ENCODE measurements around the gene GNG10. TPM values are rescaled to one million over a fixed set of nuclear protein-coding genes. Genes with fewer than 3 reads are reported as not detected.

The GNG10 gene
- total and polyA plus RNA-seq, 12 donors: 23.6 to 127 (median 55.5) TPM

GRCh38 chr9:111644195-111644772, 17.1 kb upstream of the GNG10 start:
- peak overlapping the region in 3 of 5 donors; percentile 1 to 65 (median 2) for H3K27ac ChIP-seq
- DNase-seq: peak in 1 of 7 donors; percentile 19
- no peaks in the 10 kb centered on the region for H3K27me3 ChIP-seq
- peaks cover 0 to 6% of the 10 kb centered on the region in 2 donors for H3K36me3 ChIP-seq (replicated peaks in 1 of 2)
- peaks cover 21 to 22% of the 10 kb centered on the region in 2 donors for H3K4me1 ChIP-seq (replicated peaks in 1 of 2)
- H3K9me3 ChIP-seq (replicated peaks in 1 of 3): no peaks in the 10 kb centered on the region
- WGBS, 4 donors: 65 to 76% (median 67%) methylated on average over 8 of the region's 8 CpGs
- intact Hi-C loops (cut with DNase I): no loop called here
- H3K4me3 ChIP-seq: no peak overlapping the region
- no peak for TF ChIP-seq POLR2A (IDR thresholded peaks at IDR 0.05)
- TF ChIP-seq CTCF (IDR thresholded peaks at IDR 0.05): no peak

GRCh38 chr9:111645806-111646205, 15.6 kb upstream of the GNG10 start:
- Histone ChIP-seq H3K27me3 (no peaks in the 10 kb centered on the region), H3K4me3 (no peak overlapping the region), H3K9me3 (replicated peaks in 1 of 3) (no peaks in the 10 kb centered on the region), H3K36me3 (replicated peaks in 1 of 2) (peaks cover 0 to 14% of the 10 kb centered on the region in 2 donors), H3K27ac (peak overlapping the region in 2 of 5 donors; percentile 12 to 37), H3K4me1 (replicated peaks in 1 of 2) (peaks cover 21% of the 10 kb centered on the region in 2 donors)
- peak in 6 of 7 donors; percentile 45 to 66 (median 57) for DNase-seq
- WGBS, 4 donors: 57 to 84% (median 64%) methylated on average over 1 of the region's 1 CpG
- TF ChIP-seq POLR2A (IDR thresholded peaks at IDR 0.05) (no peak), CTCF (IDR thresholded peaks at IDR 0.05) (no peak)
- intact Hi-C loops (cut with DNase I): no loop called here

- 72 to 86% (median 78%) methylated on average over 2 of the region's 2 CpGs for WGBS, 4 donors
- Histone ChIP-seq H3K4me1 (replicated peaks in 1 of 2) (peaks cover 21% of the 10 kb centered on the region in 2 donors), H3K36me3 (replicated peaks in 1 of 2) (peaks cover 0 to 14% of the 10 kb centered on the region in 2 donors), H3K9me3 (replicated peaks in 1 of 3) (no peaks in the 10 kb centered on the region), H3K27ac (peak overlapping the region in 1 of 5 donors; percentile 22), H3K4me3 (no peak overlapping the region), H3K27me3 (no peaks in the 10 kb centered on the region)
- DNase-seq: no peak
- intact Hi-C loops (cut with DNase I): no loop called here
- TF ChIP-seq CTCF (IDR thresholded peaks at IDR 0.05): no peak
- no peak for TF ChIP-seq POLR2A (IDR thresholded peaks at IDR 0.05)
Measured at GRCh38 chr9:111646417-111646816, 15.0 kb upstream of the GNG10 start.

GRCh38 chr9:111648066-111648465, 13.3 kb upstream of the GNG10 start:
- peaks cover 21% of the 10 kb centered on the region in 2 donors for H3K4me1 ChIP-seq (replicated peaks in 1 of 2)
- peak overlapping the region; percentile 10 to 89 (median 81) for H3K27ac ChIP-seq
- H3K9me3 ChIP-seq (replicated peaks in 1 of 3): no peaks in the 10 kb centered on the region
- no peak overlapping the region for H3K4me3 ChIP-seq
- TF ChIP-seq POLR2A (IDR thresholded peaks at IDR 0.05) (no peak), CTCF (IDR thresholded peaks at IDR 0.05) (no peak)
- no peaks in the 10 kb centered on the region for H3K27me3 ChIP-seq
- DNase-seq: peak in 6 of 7 donors; percentile 63 to 74 (median 68)
- 56 to 67% (median 60%) methylated on average over 4 of the region's 4 CpGs for WGBS, 4 donors
- intact Hi-C loops (cut with DNase I): no loop called here
- H3K36me3 ChIP-seq (replicated peaks in 1 of 2): peaks cover 0 to 16% of the 10 kb centered on the region in 2 donors

All from adrenal gland (tissue), 12 donors.